Uterus (tissue), 2 donors: ENCODE data around the gene CAMK1D.

Experiments used
- POLR2A ChIP-seq, 2 donors: fragments of 450-650 bp; IDR thresholded peaks; one replicate each; pipeline ENCODE4 v1.6.1; 2016; ENCODE audit warnings: antibody characterized with exemption in 2 of 2, mild to moderate bottlenecking in 1 of 2, moderate library complexity in 1 of 2
- TF ChIP-seq, protein P1 (sequence below), 4 experiments: fragments of 200-600 bp in 2 of 4; fragments of 450-650 bp in 2 of 4; sonication (generic) in 2 of 4; IDR thresholded peaks; one replicate each; pipeline ENCODE4 v1.5.1; 2016 to 2019; ENCODE audit warnings: antibody characterized with exemption in 4 of 4, mild to moderate bottlenecking in 2 of 4, moderate library complexity in 1 of 4

- TF ChIP-seq POLR2A (IDR thresholded peaks at IDR 0.05), result no peak
- TF ChIP-seq, protein P1, sequence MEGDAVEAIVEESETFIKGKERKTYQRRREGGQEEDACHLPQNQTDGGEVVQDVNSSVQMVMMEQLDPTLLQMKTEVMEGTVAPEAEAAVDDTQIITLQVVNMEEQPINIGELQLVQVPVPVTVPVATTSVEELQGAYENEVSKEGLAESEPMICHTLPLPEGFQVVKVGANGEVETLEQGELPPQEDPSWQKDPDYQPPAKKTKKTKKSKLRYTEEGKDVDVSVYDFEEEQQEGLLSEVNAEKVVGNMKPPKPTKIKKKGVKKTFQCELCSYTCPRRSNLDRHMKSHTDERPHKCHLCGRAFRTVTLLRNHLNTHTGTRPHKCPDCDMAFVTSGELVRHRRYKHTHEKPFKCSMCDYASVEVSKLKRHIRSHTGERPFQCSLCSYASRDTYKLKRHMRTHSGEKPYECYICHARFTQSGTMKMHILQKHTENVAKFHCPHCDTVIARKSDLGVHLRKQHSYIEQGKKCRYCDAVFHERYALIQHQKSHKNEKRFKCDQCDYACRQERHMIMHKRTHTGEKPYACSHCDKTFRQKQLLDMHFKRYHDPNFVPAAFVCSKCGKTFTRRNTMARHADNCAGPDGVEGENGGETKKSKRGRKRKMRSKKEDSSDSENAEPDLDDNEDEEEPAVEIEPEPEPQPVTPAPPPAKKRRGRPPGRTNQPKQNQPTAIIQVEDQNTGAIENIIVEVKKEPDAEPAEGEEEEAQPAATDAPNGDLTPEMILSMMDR (IDR thresholded peaks at IDR 0.05), result no peak
Measured at GRCh38 chr10:12876266-12876665, 526.9 kb downstream of the CAMK1D start.
